ENCODE data around the gene TP53I11.

GRCh38 chr11:44940835-44941234, 9.8 kb downstream of the TP53I11 start:
- TF ChIP-seq POLR2A (IDR thresholded peaks at IDR 0.05) (no peak), POLR2AphosphoS5 (IDR thresholded peaks at IDR 0.05) (no peak), CTCF (IDR thresholded peaks at IDR 0.05 in 8 of 11, conservative IDR thresholded peaks at IDR 0.05 in 3 of 11) (no peak)

All from spleen (tissue), 7 donors.